HL-60 (cell line): ENCODE measurements around the gene PADI4.
"Not testable (repeated sequence)": the region's sequence is repeated elsewhere in the genome, so short reads cannot be mapped to it uniquely, and the experiment has no call there.

ENCODE experiments used
- DNase-seq, 2 experiments: peaks; one replicate each; pipeline ENCODE4 v3.0.0-alpha.2; 2010 to 2020; ENCODE audit warnings: low read depth in 1 of 2, low spot score in 1 of 2
- H3K27ac ChIP-seq: fragments of 250-450 bp; sonication (Bioruptor Pico); replicated peaks from 2 replicates; pipeline ENCODE4 v1.5.1; 2020; ENCODE audit warnings: mild to moderate bottlenecking, moderate library complexity
- H3K27me3 ChIP-seq: fragments of 250-450 bp; sonication (Bioruptor Pico); 2 replicates; pipeline ENCODE4 v1.5.1; 2021; ENCODE audit warnings: mild to moderate bottlenecking, moderate library complexity; ENCODE audit not compliant: insufficient read depth, poor library complexity, severe bottlenecking
- H3K4me3 ChIP-seq: replicated peaks from 2 replicates; pipeline ENCODE4 v1.5.1; 2011; ENCODE audit warnings: mild to moderate bottlenecking, control low read depth, low read length; ENCODE audit not compliant: insufficient read depth
- GABPA ChIP-seq: IDR thresholded peaks from 2 replicates; pipeline ENCODE4 v1.6.1; 2012; ENCODE audit warnings: low read depth
- POLR2AphosphoS5 ChIP-seq: IDR thresholded peaks from 2 replicates; pipeline ENCODE4 v1.6.1; 2012; ENCODE audit warnings: low read depth
- SPI1 ChIP-seq: IDR thresholded peaks from 2 replicates; pipeline ENCODE4 v1.6.1; 2012; ENCODE audit warnings: low read depth, mild to moderate bottlenecking, borderline replicate concordance
- TF ChIP-seq, protein P1 (sequence below): IDR thresholded peaks from 2 replicates; pipeline ENCODE4 v1.6.1; 2012; ENCODE audit warnings: low read depth; ENCODE audit not compliant: insufficient replicate concordance
- TF ChIP-seq, protein P2 (sequence below): IDR thresholded peaks from one replicate; pipeline ENCODE4 v1.5.1; 2011; ENCODE audit warnings: low read length, control low read depth, inconsistent platforms; ENCODE audit not compliant: insufficient read depth

Gene PADI4

DNA sequence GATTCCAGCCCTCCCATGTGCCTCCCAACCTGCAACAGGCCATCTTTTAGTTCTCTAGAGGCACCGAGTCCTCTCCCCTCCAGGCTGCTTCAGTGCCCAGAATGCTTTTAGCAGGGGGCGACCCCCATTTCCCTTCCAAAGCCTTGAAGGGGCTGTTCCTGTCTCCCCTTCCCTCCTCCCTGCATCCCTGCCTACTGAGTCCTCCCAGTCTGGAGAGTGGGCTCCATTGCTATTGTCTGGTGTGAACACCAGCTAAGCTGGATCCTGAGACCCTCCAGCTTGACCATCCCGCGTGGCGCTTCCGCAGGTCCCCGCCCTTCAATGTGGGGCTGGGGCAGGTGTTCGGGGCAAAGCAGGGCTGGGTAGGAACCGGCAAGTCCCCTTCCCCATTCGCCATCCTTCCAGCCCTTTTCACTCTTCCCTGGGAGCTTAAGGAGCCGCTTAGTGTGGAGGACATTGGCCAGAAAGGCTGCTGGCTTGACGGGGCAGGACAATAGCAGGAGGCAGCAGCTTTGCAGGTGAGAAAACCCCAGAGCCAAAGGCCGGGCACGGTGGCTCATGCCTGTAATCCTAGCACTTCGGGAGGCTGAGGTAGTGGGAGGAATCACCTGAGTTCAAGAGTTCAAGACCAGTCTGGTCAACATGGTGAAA is 96.2 kb downstream of the PADI4 start:
- no peak for DNase-seq
- no peak overlapping the region for H3K4me3 ChIP-seq
- no peak for TF ChIP-seq GABPA
- TF ChIP-seq, protein P1, sequence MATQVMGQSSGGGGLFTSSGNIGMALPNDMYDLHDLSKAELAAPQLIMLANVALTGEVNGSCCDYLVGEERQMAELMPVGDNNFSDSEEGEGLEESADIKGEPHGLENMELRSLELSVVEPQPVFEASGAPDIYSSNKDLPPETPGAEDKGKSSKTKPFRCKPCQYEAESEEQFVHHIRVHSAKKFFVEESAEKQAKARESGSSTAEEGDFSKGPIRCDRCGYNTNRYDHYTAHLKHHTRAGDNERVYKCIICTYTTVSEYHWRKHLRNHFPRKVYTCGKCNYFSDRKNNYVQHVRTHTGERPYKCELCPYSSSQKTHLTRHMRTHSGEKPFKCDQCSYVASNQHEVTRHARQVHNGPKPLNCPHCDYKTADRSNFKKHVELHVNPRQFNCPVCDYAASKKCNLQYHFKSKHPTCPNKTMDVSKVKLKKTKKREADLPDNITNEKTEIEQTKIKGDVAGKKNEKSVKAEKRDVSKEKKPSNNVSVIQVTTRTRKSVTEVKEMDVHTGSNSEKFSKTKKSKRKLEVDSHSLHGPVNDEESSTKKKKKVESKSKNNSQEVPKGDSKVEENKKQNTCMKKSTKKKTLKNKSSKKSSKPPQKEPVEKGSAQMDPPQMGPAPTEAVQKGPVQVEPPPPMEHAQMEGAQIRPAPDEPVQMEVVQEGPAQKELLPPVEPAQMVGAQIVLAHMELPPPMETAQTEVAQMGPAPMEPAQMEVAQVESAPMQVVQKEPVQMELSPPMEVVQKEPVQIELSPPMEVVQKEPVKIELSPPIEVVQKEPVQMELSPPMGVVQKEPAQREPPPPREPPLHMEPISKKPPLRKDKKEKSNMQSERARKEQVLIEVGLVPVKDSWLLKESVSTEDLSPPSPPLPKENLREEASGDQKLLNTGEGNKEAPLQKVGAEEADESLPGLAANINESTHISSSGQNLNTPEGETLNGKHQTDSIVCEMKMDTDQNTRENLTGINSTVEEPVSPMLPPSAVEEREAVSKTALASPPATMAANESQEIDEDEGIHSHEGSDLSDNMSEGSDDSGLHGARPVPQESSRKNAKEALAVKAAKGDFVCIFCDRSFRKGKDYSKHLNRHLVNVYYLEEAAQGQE = no peak
- TF ChIP-seq POLR2AphosphoS5 = no peak
- TF ChIP-seq, protein P2, sequence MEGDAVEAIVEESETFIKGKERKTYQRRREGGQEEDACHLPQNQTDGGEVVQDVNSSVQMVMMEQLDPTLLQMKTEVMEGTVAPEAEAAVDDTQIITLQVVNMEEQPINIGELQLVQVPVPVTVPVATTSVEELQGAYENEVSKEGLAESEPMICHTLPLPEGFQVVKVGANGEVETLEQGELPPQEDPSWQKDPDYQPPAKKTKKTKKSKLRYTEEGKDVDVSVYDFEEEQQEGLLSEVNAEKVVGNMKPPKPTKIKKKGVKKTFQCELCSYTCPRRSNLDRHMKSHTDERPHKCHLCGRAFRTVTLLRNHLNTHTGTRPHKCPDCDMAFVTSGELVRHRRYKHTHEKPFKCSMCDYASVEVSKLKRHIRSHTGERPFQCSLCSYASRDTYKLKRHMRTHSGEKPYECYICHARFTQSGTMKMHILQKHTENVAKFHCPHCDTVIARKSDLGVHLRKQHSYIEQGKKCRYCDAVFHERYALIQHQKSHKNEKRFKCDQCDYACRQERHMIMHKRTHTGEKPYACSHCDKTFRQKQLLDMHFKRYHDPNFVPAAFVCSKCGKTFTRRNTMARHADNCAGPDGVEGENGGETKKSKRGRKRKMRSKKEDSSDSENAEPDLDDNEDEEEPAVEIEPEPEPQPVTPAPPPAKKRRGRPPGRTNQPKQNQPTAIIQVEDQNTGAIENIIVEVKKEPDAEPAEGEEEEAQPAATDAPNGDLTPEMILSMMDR = no peak
- no peak for TF ChIP-seq SPI1
- H3K27me3 ChIP-seq = no peaks in the 10 kb centered on the region
- H3K27ac ChIP-seq = no peak overlapping the region

DNA sequence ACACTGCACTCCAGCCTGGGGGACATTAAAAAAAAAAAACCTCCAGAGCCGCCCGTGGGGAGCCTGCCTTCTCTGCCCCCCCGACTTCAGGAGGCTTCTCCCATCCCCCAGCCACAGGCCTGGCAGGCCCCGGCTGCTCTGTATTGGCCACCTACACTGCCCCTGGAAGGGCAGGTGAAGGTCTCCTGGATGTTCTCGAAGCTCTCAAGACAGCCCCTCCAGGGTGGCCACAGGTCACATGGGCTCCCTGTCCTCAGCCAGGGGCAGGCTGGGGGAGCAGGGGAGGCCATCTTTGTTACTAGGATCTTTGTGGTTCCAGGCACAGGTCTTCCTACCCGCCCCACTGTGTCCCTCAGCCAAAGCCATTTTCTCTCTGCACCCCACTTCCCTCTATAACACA is 96.8 kb downstream of the PADI4 start:
- H3K4me3 ChIP-seq = no peak overlapping the region
- no peak overlapping the region for H3K27ac ChIP-seq
- TF ChIP-seq GABPA = no peak
- TF ChIP-seq POLR2AphosphoS5 = no peak
- TF ChIP-seq SPI1 = no peak
- TF ChIP-seq, protein P2 = no peak
- TF ChIP-seq, protein P1 = no peak
- DNase-seq = no peak
- H3K27me3 ChIP-seq = no peaks in the 10 kb centered on the region

DNA sequence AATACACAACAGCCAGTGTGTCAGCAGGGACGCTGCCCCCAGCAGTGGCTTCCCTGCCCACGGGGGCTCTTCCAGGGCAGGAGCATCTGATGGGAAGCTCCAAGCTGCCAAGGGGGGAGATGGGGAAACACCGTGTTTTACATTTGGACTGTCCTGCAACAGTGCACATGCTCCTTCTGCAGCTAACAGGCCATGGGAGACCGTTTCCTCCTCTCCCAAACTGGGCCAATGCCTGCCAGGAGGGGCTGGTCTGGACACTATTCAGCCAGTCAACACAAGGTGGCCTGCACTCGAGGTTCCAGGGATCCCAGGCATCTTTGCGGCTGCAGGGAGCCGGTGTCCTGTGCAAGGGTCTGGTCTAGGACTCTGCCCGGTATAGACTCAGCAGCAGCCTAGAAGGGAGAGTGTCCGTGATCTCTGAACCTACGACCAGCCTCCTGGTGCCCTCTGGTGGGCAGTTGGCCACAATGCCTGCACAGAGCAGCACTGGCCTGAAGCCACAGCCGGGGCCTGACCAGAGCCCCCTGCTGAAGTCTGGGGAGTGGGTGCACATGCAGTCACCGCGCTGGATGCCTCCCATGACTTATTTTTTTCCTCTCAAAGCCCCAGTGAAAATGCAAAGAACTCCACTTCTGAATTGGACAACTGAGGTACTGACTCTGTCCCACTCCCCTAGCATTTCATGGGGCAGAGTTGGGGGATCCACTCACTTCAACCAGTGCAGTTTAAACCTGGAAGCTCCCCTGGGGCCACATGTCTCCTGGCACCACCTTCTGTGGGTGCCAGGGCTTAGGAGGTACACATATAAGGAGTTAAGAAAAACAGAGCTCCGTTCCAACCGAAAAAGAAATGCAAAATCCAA is 98.1 kb downstream of the PADI4 start:
- Histone ChIP-seq H3K27me3 (no peaks in the 10 kb centered on the region), H3K4me3 (no peak overlapping the region), H3K27ac (no peak overlapping the region)
- TF ChIP-seq, protein P2 = peak; percentile 65
- peak; percentile 81; the same call in 1 of the 2 replicates for TF ChIP-seq POLR2AphosphoS5
- TF ChIP-seq, protein P1 = no peak
- DNase-seq = peak in 1 of 2 experiments; percentile 69

DNA sequence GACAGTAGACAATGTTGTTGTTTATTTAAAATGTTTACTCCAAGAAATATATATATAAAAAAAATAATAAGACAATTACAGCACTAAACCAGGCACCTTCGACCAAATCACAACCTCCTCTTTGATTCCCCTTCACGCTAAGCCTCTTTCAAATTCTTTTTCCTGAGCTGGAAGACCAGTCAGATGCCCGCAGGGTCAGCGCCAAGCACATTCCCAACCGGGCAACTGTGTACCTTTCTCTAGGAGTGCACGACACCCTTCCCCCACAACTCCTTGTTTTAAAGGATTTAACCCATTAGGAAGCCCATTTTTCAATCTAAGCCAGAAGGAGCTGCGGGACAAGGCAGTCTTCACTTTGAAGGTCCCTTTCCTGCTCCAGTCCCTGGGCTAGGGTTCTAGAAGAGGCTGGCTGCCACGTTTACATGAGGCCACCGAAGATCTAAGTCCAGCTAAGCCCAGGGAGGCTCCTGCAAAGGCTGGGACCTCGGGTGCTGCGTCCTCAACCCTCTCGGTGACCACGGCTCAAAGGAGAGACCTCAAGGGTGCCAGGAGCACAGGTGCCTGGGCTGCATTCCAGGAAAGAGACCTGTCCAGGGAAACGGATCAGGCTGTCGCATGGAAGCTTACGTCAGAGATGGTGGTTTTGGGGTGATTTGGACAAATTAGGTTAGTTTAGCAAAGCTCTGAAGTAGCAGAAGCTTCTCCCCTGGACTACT is 98.9 kb downstream of the PADI4 start:
- H3K27ac ChIP-seq, DNase-seq, H3K27me3 ChIP-seq, H3K4me3 ChIP-seq: not testable (repeated sequence)
